OCI-LY3 (cell line): Measurements from ENCODE around the gene UNC79.

ENCODE experiments used
- H2AFZ ChIP-seq: fragments of 200-600, 300-600 bp; shearing (Covaris generic); 2 replicates; pipeline ENCODE4 v1.6.0; 2014; ENCODE audit warnings: antibody characterized with exemption, low read depth, low read length
- H3K27ac ChIP-seq: fragments of 200-600, 300-600 bp; sonication (generic); 2 replicates; pipeline ENCODE4 v1.5.1; 2014; ENCODE audit warnings: mild to moderate bottlenecking, low read length, moderate library complexity, mixed read lengths
- H3K27me3 ChIP-seq: fragments of 200-600, 300-600 bp; sonication (generic); 2 replicates; pipeline ENCODE4 v1.6.1; 2014; ENCODE audit warnings: low read depth, low read length, mixed read lengths
- H3K36me3 ChIP-seq: fragments of 200-600, 300-600 bp; sonication (generic); replicated peaks from 2 replicates; pipeline ENCODE3; 2014; ENCODE audit warnings: low read depth, low read length, mixed read lengths
- H3K4me1 ChIP-seq: fragments of 300-600, 200-600 bp; sonication (generic); 2 replicates; pipeline ENCODE4 v1.6.1; 2014; ENCODE audit warnings: low read length, mixed read lengths
- H3K4me2 ChIP-seq: fragments of 200-600, 300-600 bp; sonication (generic); 2 replicates; pipeline ENCODE4 v1.6.1; 2014; ENCODE audit warnings: low read length, mixed read lengths
- H3K4me3 ChIP-seq: fragments of 300-600, 200-600 bp; sonication (generic); 2 replicates; pipeline ENCODE4 v1.5.1; 2014; ENCODE audit warnings: antibody characterized with exemption, mild to moderate bottlenecking, low read length, moderate library complexity
- H3K79me2 ChIP-seq: fragments of 300-600, 200-600 bp; shearing (Covaris generic); 2 replicates; pipeline ENCODE4 v1.6.1; 2014; ENCODE audit warnings: mild to moderate bottlenecking, low read length, mixed read lengths
- H3K9ac ChIP-seq: fragments of 300-600, 200-600 bp; shearing (Covaris generic); 2 replicates; pipeline ENCODE4 v1.6.0; 2014; ENCODE audit warnings: mild to moderate bottlenecking, low read length, moderate library complexity
- H3K9me3 ChIP-seq: fragments of 200-600, 300-600 bp; shearing (Covaris generic); 2 replicates; pipeline ENCODE4 v1.6.1; 2014; ENCODE audit warnings: low read length, mixed read lengths; ENCODE audit not compliant: insufficient read depth
- H4K20me1 ChIP-seq: fragments of 200-600, 300-600 bp; sonication (generic); 2 replicates; pipeline ENCODE4 v1.6.1; 2016; ENCODE audit warnings: low read length, mixed read lengths; ENCODE audit not compliant: insufficient read depth
- EZH2phosphoT487 ChIP-seq: fragments of 200-600 bp; shearing (Covaris generic); IDR thresholded peaks from 2 replicates; pipeline ENCODE4 v1.6.1; 2018; ENCODE audit warnings: antibody characterized with exemption, mixed run types, low read depth
- TF ChIP-seq, protein P1 (sequence below): fragments of 200-600, 300-600 bp; sonication (generic); IDR thresholded peaks from 2 replicates; pipeline ENCODE4 v1.5.1; 2014; ENCODE audit warnings: antibody characterized with exemption, low read length, low read depth

Gene UNC79

GRCh38 chr14:93733631-93734030 lies 302.9 kb downstream of the UNC79 start:
- H3K4me3 ChIP-seq: no peak overlapping the region
- H2AFZ ChIP-seq: no peak overlapping the region
- no peak overlapping the region for H3K9ac ChIP-seq
- TF ChIP-seq EZH2phosphoT487: no peak
- TF ChIP-seq, protein P1, sequence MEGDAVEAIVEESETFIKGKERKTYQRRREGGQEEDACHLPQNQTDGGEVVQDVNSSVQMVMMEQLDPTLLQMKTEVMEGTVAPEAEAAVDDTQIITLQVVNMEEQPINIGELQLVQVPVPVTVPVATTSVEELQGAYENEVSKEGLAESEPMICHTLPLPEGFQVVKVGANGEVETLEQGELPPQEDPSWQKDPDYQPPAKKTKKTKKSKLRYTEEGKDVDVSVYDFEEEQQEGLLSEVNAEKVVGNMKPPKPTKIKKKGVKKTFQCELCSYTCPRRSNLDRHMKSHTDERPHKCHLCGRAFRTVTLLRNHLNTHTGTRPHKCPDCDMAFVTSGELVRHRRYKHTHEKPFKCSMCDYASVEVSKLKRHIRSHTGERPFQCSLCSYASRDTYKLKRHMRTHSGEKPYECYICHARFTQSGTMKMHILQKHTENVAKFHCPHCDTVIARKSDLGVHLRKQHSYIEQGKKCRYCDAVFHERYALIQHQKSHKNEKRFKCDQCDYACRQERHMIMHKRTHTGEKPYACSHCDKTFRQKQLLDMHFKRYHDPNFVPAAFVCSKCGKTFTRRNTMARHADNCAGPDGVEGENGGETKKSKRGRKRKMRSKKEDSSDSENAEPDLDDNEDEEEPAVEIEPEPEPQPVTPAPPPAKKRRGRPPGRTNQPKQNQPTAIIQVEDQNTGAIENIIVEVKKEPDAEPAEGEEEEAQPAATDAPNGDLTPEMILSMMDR: no peak
- no peak overlapping the region for H3K27ac ChIP-seq
- H3K27me3 ChIP-seq: peaks cover 8% of the 10 kb centered on the region
- H3K4me2 ChIP-seq: no peak overlapping the region
- H3K79me2 ChIP-seq: no peaks in the 10 kb centered on the region
- H3K36me3 ChIP-seq: no peaks in the 10 kb centered on the region
- H4K20me1 ChIP-seq: no peaks in the 10 kb centered on the region
- H3K4me1 ChIP-seq: no peaks in the 10 kb centered on the region
- H3K9me3 ChIP-seq: no peaks in the 10 kb centered on the region

- H3K27me3 ChIP-seq: peaks cover 8% of the 10 kb centered on the region
- no peak overlapping the region for H3K9ac ChIP-seq
- H3K36me3 ChIP-seq: no peaks in the 10 kb centered on the region
- no peaks in the 10 kb centered on the region for H4K20me1 ChIP-seq
- H3K4me3 ChIP-seq: no peak overlapping the region
- no peak overlapping the region for H2AFZ ChIP-seq
- no peak overlapping the region for H3K27ac ChIP-seq
- no peak overlapping the region for H3K4me2 ChIP-seq
- H3K9me3 ChIP-seq: no peaks in the 10 kb centered on the region
- no peaks in the 10 kb centered on the region for H3K4me1 ChIP-seq
- H3K79me2 ChIP-seq: no peaks in the 10 kb centered on the region
- TF ChIP-seq EZH2phosphoT487: no peak
- TF ChIP-seq, protein P1: no peak
These were observed 303.5 kb downstream of the UNC79 start for GRCh38 chr14:93734086-93734822.

DNA sequence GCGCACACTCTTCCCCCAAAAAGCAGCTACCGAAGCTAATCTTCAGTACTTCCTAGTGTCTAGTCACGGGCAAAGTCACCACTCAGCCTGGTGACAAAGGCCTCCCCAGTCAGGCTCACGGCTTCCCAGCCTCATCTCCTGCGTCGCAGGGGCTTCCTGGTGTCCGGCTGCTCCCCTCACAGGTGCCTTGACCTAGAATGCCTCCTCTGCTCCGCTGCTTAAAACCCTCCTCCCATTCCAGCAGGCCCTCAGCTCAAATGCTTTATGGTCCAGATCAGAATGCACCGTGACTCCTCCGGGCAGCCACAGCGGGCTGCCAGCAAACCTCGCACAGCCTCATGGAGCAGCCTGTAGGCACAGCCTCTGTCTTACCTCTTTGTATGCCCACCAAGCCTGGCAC lies 304.5 kb downstream of the UNC79 start:
- no peaks in the 10 kb centered on the region for H3K36me3 ChIP-seq
- no peak overlapping the region for H3K9ac ChIP-seq
- H3K79me2 ChIP-seq: no peaks in the 10 kb centered on the region
- H3K4me1 ChIP-seq: no peaks in the 10 kb centered on the region
- no peak overlapping the region for H2AFZ ChIP-seq
- H3K4me2 ChIP-seq: no peak overlapping the region
- TF ChIP-seq EZH2phosphoT487: no peak
- TF ChIP-seq, protein P1: no peak
- H3K27me3 ChIP-seq: peaks cover 12% of the 10 kb centered on the region
- H3K4me3 ChIP-seq: no peak overlapping the region
- no peaks in the 10 kb centered on the region for H4K20me1 ChIP-seq
- no peaks in the 10 kb centered on the region for H3K9me3 ChIP-seq
- no peak overlapping the region for H3K27ac ChIP-seq

- no peak overlapping the region for H3K4me2 ChIP-seq
- H3K9ac ChIP-seq: no peak overlapping the region
- no peak overlapping the region for H2AFZ ChIP-seq
- peaks cover 17% of the 10 kb centered on the region for H3K27me3 ChIP-seq
- TF ChIP-seq, protein P1: peak; percentile 53
- no peak for TF ChIP-seq EZH2phosphoT487
- no peak overlapping the region for H3K27ac ChIP-seq
- H3K4me3 ChIP-seq: no peak overlapping the region
- no peaks in the 10 kb centered on the region for H3K79me2 ChIP-seq
- H3K36me3 ChIP-seq: no peaks in the 10 kb centered on the region
- H4K20me1 ChIP-seq: no peaks in the 10 kb centered on the region
- H3K4me1 ChIP-seq: no peaks in the 10 kb centered on the region
- H3K9me3 ChIP-seq: no peaks in the 10 kb centered on the region
These were observed 305.8 kb downstream of the UNC79 start for GRCh38 chr14:93736378-93737014.
